ENCODE measurements around the gene RCAN2.

RCAN2 gene

DNA sequence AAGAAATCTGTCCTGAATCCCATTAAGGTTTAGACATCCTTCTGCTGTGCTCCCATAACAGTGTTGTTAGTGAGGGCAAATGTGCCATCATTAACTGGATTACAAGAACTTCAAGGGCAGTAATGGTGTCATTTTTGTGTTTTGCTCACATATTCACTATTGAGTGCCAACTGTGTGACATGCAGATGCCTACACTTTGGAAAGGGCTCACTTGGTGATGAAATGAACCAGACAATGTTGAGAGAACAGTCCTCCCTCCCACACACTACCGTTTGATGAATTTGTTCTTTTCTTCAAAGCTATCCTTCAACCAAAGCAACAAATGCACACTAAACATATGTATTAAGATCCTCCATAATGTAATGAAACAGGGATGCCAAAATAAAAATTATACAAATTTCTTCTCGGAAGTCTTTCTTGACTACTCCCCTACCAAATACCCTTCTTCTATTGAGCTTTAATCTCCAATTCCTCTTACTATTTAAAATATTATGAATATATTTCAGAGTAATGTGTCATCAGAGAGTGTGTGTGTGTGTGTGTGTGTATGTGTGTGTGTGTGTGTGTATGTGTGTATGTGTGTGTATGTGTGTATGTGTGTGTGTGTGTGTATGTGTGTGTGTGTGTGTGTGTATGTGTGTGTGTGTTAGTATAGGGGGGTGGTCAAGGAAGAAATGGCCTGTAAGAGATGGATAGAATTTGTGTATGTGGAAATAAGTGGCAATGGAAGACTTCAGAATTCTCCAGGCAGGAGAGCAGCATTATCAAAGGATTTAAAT lies 228.1 kb downstream of the RCAN2 start:
- no peak for DNase-seq (ENCODE audit: low read depth in 1 of 2, low spot score in 1 of 2)

DNA sequence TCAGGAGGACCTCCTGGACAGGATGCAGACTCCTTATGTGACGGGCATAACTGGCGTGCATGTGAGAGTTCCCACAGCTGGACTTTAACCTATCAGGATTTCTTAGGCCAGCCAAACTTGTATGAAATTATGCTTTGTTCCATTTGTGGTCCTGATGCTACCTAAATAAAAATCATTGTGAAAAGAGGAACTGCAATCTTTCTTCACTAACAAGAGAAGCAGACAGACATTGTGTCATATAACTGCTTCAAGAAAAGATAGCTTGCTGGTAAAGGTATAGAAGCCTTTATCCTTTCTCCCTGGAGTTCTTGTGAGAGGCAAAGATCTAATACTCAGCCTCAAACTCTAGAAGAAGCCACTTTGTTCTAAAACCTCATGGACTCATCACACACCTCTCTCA lies 233.0 kb downstream of the RCAN2 start:
- DNase-seq (ENCODE audit: low read depth in 1 of 2, low spot score in 1 of 2): no peak

DNA sequence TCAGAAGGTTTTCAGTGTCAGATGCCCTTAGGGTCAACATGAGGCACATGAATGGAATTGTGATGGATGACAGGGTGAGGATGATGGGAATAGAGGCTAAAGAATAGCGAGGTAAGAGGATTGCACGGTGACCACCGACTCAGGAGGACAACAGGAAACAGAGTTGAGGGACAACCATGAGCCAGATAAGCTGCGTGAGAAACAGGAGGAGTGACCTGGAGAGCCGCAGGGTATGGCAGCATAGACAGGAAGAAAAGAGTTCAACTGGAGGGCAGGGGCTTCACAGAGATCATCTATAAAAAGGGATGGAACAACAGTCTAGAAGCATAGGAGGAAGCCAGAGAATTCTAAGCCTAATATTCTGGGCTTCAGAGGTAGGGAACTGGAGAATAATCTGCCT lies 235.7 kb downstream of the RCAN2 start:
- no peak for DNase-seq (ENCODE audit: low read depth in 1 of 2, low spot score in 1 of 2)

DNA sequence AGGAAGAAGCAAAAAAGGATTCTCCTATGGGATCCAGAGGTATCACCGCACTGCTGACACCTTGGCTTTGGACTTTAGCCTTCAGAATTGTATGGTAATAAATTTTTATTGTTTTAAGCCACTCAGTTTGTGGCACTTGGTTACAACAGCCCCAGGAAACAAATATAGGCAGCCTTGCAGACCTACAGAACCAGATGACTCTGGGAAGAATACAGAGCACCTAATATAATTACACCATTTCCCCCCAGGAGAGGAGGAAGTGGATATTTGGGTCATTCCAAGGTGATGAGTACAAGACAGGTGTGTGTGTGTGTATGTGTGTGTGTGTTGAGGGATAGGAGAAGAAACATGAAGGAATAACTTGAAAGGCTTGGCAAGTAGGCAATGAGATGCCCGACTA lies 236.3 kb downstream of the RCAN2 start:
- DNase-seq (ENCODE audit: low read depth in 1 of 2, low spot score in 1 of 2): no peak

DNA sequence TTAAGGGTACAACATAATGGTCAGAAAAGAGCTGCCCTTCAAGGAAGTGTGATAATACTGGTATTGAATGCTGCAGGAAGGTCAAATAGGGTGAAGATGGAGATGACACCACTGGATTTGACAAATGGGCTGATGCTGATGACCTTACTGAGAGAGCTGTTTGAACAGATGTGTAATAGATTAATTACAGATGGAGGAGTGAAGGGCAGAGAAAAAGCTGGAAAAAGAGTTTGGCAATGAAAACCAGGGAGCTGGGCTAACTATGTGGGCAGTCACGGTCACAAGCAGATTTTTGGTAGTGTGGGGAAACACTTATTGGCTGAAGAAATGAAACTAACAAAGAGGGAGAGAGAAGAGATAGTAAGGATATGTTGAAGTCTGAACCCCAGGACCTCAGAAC lies 236.9 kb downstream of the RCAN2 start:
- DNase-seq (ENCODE audit: low read depth in 1 of 2, low spot score in 1 of 2): no peak

DNA sequence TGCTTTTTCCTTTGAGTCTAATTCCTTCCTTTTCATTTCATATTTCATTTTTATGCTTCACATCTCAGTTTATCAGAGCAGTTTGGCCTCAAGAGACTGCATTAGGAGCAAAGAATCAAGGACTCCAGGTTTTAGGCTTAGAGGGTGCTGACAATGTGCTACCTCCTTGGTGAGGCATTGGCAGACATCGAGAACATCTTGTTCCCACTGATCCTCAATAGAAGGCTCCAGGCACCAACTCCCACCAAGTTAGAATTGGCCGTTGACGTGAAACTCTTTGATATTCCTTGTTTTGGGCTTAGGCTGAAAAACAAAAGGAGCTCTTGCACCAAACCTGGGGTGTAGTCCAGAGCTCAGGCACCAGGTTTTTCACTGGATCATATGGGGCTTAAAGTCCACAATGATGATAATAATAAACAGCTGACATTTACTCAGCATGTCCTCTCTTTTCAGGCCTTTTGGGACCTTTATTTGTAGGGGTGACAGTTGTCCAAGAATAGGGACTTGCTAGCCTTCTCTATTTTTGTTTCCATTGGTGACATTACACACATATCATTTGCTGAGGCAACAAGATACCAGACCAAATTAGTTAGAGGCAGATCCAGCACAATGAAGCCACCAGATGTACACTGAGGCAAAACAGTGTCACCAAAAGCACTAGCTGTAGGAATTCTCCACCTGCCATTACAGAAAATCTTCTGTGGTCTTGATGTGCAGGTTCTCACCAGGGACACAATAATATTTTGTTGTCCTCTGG lies 239.5 kb downstream of the RCAN2 start:
- no peak for DNase-seq (ENCODE audit: low read depth in 1 of 2, low spot score in 1 of 2)

DNA sequence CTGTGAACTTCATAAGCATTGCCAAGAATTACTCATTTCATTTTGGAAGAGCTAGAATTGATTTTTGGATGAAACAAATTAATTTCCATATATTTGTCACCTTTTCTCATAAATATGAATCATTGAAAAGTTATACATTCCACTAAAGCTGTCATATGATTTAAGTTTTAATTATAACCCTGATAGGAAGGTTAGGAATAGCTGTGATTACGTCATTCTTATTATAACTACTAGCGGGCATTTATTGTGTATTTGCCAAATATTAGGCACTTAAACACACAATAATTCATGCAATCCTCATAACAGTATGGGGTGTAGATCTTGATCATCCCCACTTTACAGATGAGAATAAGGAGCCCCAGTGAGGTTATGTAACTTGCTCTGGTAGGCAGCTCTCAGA lies 243.1 kb downstream of the RCAN2 start:
- no peak for DNase-seq (ENCODE audit: low read depth in 1 of 2, low spot score in 1 of 2)

DNA sequence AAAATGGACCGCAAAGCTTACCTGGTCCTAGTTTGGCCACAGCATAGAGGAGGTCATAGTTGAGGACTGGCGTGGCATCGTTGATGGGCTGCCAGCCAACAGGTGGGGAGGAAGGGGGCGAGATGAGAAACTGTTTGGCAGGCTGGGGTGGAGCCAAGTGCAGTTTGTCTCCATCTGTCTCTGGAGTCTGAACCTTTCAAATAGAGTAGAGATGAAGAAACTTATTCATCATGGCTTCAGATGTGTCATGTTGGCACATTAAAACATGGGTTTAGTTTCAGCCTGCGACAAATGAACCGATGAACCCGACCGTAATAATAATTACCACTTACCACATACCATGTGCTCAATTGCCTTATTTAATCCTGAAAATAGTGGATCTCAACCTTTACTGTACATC lies 244.5 kb downstream of the RCAN2 start:
- DNase-seq (ENCODE audit: low read depth in 1 of 2, low spot score in 1 of 2): no peak

DNA sequence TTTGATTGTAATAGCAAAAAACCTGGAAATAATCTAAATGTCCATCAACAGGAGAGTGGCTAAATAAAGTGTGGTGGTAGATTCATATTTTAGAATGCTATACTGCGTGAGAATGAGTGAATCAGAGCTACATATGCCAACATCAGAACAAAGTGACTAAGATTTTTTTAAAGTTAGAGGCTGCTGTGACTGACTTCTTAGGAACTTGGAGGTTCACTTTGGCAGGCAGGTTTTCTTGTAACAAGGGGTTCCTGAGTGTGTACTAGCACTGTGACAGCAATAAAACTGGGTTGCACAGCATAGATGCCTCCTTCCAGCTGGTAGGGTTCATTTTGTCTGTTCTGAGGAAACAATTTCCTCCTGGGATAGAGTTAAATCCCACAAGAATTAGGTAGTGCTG lies 245.2 kb downstream of the RCAN2 start:
- DNase-seq (ENCODE audit: low read depth in 1 of 2, low spot score in 1 of 2): no peak

DNA sequence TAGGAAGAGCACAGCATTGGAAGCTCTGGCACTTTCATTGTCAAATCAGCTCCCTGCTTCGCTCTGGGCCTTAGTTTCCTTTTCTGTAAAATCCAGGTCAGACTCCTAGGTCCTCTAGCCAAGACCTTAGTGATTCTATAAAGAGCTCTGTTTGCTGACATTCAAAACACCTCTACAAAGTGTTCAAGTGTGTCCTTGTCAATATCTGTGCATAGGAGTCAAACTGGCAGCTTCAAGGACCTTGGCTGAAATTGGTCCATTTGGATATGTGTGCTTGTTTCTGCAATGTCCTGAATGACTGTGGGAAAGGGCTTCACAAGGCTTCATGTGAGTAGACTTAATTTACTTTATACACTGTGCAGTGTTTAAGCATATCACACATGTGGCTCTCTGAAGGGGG lies 246.6 kb downstream of the RCAN2 start:
- no peak for DNase-seq (ENCODE audit: low read depth in 1 of 2, low spot score in 1 of 2)

DNA sequence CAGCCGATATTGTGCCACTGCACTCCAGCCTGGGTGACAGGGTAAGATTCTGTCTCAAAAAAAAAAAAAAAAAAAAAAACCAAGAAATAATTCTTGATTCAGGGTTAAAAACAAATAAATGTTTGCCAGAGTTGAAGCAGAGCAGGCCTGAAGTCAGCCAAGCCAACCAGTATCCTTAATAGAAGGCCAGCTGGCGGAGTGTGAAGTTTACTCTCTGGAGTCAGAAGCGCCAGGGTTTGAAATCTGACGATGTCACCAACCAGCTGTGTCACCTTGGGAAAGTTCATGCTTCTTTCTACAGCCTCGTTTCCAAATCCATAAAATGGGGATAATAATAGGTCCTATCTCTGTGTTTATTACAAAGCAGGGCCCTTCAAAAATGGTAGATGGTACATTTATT lies 247.5 kb downstream of the RCAN2 start:
- DNase-seq (ENCODE audit: low read depth in 1 of 2, low spot score in 1 of 2): no peak

DNA sequence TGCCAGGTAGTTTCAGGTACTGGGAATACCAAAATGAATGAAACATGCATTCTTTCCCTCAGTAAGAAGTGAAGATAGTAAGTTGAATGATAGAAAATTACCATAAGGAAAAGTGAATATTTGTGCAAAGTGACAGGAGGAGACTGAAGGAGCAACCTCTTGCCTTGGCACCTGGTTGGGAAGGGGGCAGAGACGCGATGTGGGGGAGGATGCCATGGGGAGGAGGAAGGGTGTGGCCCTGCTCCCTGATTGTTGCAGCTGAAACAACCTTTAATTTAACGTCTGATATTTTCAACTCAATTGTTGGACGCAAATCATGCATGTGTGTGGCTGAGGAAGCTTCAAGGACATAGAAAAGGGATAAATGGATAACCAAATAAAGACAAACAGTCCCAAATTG lies 248.3 kb downstream of the RCAN2 start:
- DNase-seq (ENCODE audit: low read depth in 1 of 2, low spot score in 1 of 2): no peak

DNA sequence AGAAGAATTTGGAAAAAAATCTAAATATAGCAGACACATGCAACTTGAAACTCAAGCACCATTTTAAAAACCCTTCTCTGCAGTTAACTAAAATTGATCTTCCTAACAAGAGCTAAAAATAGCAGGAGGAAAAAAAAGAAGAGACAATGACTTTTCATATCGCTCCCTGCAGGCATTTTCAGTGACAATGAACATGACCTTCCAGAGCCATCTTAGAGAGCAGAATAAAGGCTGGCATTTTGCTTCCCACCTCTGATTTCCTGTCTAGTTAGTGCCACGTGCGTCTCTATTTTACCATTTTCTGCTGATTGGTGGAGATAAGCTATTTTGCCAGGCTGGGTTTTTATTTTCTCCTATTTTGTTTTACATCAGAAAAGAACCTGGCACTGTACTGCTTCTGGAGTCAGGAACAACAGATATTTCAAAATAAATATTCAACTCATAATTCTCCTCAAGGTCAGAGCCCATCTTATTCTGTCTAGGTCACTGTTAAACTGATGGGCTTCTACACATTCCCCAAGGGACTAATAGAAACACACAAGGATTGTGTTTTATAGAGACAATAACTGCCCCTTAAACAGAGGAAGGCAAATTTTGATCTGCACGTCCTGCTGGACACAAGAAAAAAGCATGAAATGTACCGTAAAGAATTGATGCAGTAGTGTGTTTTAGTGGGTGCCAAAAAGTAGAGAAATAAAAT lies 250.2 kb downstream of the RCAN2 start:
- no peak for DNase-seq (ENCODE audit: low read depth in 1 of 2, low spot score in 1 of 2)

DNA sequence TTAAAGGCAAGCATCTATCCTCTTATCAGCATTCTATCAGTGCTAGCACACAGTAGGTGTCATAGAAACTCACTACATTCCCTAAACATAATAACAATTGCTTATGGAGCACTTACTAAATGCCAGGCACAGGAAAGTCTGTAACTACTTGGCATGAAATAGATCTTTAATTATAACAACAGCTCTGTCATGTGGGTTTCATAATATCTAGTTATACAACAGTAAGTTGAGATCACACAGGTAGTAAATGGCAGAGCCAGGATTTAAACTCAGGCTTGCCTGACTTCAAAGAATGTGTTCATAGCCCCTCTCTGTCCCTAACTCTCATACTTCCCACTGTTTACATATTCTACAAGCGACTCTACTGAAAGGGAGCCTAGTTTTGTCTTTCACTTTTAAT lies 254.5 kb downstream of the RCAN2 start:
- no peak for DNase-seq (ENCODE audit: low read depth in 1 of 2, low spot score in 1 of 2)

DNA sequence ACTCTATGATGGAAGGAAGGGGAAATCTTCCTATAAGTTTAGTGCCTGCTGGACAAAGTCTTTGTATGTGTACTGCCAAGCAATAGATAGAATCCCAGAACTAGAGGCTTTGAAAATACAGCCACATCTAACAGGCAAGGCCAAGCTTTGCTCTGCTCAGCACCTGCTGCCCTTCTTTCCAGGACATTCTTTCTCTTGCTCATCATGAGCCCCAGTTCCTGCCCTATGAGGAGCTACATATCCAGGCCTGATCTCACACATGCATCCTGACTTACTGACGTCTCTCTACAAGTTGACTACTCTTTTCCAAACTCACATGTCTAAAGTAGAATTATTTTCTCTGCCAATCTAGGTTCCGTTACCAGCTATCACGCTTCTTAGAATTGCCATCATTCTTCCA lies 256.0 kb downstream of the RCAN2 start:
- no peak for DNase-seq (ENCODE audit: low read depth in 1 of 2, low spot score in 1 of 2)

DNA sequence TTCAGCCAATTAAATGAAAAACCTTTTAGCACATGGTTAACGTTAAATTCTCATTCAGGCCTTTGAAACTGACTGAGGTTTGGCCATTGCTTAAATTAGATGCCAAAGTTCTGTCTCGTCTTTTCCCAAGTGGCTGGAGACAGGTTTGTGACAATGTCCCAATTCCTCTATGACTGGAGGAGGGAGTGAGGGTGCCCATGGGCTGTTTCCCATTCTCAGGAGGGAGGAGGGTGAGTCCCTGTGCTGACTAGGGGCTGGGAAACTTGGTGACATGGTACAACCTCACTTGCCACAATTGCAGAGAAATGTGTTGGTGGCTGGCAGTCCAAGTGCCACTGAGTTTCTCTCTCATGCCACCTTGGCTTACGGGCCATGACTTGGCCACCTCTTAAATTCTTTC lies 256.5 kb downstream of the RCAN2 start:
- DNase-seq (ENCODE audit: low read depth in 1 of 2, low spot score in 1 of 2): no peak

DNA sequence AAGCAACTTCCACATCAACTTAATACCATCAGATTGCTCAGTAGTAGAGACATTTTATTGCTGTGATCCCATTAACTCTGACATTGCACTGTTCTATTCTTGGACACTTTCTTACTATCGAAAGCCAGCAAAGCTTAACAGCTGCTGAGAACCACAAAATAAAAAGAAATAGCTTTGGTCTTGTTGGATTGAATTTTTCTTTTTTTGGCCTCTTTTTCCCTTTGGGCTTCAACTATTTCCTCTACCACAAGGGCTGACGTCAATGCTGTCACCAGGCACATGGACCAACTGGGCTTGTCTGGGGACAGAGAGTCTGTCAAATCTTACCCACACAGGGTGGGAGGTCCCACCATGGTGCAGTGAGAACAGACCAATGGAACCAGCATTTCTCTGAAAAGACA lies 257.1 kb downstream of the RCAN2 start:
- DNase-seq (ENCODE audit: low read depth in 1 of 2, low spot score in 1 of 2): no peak

DNA sequence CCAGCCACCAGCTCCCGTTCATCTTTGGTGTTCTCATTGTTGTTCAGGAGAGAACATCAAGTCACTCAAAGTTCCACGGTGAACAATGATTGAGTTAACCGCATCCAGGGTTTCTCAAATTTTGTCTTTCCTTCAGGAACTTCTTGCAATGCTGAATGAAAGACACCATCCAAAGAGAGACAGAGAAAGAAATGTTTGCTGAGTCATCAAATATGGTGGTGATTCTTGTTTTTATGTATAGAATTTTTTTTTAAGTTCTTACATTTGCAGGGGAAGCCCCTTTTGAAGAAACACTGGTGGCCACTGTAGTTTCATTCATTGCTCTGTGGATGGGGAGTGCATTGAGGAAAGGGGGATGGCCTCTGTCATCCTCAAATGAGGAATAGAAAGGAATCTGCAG lies 258.1 kb downstream of the RCAN2 start:
- DNase-seq (ENCODE audit: low read depth in 1 of 2, low spot score in 1 of 2): no peak

DNA sequence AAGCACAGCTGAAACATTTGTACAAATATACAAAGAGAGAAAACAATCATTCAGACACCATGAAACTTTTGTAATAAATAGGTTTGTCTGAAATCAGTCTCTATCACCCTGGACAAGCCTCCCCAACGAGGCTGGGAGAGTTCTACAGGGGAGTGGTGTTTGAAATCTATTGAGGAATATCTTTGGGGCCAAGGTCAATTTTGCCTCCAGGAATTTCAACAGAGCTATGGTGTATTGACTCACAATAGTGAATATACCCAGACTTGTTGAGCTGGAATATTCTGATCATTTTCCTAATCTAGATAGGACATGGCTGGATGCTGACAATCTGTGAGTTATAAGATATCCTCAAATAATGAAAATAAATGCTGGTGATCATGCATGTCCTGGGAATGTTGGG lies 269.0 kb downstream of the RCAN2 start:
- DNase-seq (ENCODE audit: low read depth in 1 of 2, low spot score in 1 of 2): no peak

DNA sequence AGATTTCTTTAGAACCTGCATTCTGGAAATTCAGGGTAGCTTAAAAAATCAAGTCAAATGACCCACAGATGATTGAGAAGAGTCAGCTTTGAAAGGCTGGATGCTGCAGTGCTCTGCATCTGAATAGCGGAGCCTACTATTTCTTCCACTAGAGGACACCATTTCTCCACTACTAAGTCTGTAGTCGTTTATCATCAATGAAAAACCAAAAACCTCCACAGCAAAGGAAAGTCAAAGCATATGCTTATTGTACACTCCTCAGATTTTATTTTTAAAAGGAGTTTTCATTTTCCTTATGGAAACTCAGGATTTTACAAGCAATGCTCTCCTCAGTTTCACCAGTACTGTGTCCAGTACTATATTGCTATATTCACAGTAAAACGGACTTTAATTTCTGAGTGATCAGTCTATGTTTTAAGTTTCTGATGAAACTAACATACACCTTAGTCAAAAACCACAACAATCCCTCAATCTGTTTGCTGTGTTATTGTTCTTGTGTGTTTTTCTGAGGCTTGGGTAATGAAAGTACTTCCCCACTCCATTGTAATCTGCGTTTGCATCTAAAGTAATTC lies 269.9 kb downstream of the RCAN2 start:
- DNase-seq (ENCODE audit: low read depth in 1 of 2, low spot score in 1 of 2): no peak

DNA sequence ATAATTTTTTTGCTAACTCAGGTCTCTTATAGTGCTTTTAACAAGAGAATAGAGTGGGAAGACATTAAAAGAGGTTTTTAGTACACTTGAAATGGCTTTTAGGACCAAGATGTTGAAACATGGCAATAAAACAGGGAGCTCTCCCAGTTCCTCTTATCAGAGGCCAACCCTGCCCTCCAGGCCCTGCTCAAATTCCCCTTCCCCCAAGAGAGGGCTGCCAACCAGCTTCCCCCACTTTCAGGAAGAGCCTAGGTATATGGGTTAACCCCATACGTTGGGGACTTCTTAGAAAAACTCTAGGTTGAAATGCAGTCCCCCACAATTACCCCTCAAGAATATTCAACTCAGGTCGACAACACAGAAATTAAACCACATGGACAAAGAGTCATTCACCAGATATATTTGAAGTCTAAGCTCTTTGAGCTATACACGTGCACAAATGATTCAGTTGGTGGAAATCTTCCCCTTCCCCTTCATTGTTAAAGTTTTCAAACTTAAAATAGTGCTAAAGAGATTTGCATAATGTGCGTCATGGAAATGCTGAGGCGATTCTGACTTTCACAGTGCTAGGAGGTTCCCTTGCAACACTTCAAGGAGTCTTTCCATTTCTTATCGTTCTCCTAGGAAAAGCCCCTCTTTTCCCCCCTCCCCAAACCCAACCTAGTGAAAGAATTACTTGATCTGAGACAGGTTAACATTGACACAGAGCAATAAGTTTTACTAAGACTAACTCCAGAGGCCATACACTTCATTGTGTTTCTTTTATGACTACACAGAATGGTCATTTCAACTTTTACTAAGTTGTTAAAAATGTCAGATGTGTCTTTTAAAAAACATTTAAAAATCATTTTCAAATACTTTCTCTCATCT lies 270.7 kb downstream of the RCAN2 start:
- DNase-seq (ENCODE audit: low read depth in 1 of 2, low spot score in 1 of 2): no peak

All from stimulated activated CD4-positive, alpha-beta T cell treated with anti-CD3 and anti-CD28 coated beads, Interleukin-15, amount 100 ng/mL, for 1 hour (primary cell).